Stimulated activated CD8-positive, alpha-beta memory T cell treated with anti-CD3 and anti-CD28 coated beads, Interleukin-7, amount 100 ng/mL, for 1 hour (primary cell): ENCODE data around the gene IGSF21.

Experiments
- DNase-seq, 2 donors: peaks; one replicate each; pipeline ENCODE4 v3.0.0-alpha.2; 2020; ENCODE audit warnings: low read depth in 2 of 2

The IGSF21 gene

DNA sequence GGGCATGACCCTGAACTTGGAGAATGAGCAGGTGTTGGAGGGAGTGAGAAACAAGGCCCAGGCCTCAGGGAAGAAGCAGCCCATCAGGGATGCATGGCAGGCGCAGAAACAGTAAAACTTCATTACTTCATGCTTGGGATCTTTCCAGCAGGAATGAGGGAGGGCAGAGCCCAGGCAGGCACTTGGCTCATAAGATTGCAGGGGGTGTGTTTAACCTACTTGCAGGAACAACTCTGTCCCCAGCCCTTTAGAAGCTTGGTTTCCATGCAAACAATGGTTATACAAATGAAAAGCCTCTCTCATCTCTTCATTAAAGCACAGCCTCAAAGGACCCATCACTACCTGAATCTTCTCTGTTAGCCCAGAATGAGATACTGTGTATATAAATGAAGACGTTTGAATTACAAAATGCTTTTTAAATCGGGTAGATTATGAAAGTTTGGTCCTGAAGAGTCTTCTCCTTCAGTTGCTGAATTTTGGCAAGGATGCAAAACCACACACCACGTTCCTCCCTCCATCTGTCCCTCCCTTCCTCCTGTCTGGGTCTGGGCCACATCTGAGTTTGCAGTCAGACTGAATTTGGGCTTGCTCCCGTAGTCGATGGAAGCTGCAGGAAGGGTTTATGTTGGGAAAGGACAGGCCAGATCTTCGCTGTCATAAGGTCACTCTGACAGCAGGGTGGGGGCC lies 218.8 kb downstream of the IGSF21 start:
- DNase-seq: no peak

DNA sequence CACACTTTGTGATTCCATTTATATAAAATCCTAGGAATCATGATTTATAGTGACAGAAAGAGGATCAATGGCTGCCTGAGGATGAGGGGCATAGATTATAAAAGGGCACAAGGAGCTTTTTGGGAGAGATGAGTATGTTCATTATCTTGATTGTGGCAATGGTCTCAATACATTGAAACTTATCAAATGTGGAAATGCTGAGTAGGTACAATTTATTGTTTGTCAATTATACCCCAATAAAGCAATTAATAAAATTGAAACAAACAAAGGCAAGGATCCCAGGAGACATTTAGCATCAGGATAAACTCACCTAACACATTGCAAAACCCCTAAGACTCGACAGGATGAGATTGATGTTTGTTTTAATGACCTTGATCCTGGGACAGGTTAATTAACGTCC lies 220.1 kb downstream of the IGSF21 start:
- DNase-seq: no peak

DNA sequence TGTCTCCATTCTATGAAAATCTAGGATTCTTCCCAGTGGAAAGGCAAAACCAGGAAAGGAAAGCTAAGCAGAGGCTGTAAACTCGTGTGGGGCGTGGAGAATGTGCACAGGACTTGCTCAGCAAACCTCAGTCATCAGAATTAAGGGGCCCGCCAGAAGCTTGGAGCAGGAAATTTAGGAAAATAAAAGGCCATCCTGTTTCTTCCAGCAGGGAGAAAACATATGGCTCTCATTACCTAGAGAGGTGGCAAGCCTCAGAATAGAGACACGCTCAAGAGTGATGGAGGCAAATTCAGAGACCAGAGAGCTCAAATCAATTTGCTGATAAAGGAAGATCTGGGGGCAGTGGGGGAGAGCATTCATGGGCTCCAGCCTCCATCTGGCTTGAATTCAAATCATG lies 221.2 kb downstream of the IGSF21 start:
- DNase-seq: no peak

DNA sequence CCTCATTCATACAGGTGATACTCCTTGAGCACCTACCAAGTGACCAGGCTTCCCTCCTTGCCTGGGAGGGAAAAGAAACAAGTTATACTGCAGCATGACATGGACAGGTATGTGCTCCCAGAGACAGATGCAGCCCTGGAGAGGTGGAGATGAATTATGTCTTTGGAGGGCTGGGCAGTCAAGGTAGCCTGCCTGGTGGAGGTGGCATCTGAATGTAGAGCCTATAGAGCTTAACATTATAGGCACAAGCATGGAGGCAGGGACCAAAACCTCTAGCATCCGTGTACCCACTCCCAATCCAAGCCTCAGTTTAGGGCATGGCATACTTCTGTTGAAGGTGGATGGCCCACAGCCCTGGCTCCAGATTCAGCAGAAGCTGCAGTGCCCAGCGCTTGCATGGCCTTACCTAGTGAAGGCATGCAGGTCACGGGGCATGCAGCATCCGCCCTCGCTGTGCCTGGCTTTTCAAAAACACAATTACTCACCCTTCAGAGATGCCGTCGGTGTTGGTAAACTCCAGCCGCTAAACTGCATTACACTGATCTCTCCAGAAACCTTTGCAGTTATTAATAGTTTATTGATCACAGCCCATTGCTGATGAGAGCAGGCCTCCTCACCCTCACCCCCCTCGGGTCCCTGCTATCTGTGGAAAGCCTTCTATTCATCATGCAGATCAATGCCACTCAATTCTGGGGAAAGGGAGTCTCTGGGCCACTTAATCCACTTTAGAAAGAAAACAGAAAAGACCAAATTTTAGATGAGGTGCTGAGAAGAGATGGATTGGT lies 222.1 kb downstream of the IGSF21 start:
- DNase-seq: no peak

DNA sequence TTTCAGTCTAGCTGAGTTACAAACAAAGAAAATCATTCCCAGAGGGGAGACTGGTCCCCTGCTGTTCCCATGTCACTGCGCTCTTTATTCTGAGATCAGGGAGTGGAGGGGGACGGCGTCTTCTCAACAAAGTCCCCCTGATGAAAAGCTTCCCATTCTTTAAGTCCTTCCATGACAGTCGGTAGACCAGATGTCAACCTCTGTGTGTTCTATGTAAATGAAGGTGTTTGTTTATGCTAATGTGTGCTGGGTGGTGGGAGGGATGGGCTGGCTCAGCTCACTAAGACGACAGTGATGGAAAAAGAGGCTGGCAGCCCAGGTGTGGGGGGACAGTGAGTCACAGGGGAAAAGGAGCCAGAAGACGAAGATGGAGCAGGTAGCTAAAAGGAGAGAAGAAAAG lies 225.0 kb downstream of the IGSF21 start:
- DNase-seq: no peak

DNA sequence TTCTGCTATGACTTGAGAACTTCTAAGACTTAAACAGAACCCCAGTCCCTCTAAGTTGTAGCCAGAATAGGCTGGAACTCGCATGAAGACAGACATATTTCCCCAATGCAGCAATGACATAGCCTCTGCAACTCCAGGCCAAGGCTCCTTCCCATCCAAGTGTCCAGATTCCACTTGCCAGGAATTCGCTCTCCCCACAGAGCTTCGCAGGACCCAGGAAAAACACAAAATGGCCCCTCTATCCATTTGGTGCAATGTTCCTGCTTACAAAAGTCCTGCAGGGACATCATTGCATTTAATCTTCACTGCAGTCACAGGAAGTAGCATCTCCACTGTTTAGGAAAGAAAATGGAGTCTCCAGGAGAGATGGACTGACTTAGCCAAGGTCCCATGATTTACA lies 225.6 kb downstream of the IGSF21 start:
- no peak for DNase-seq

DNA sequence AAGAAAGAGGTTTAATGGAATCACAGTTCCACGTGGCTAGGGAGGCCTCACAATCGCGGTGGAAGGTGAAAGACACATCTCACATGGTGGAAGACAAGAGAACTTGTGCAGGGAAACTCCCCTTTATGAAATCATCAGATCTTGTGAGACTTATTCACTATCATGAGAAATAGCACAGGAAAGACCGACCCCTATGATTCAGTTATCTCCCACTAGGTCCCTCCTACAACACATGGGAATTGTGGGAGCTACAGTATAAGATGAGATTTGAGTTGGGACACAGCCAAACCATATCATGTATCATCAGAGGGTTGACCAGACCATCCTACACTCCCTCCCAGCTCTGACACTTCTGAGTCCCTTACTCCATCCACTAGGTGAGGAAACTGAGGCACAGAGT lies 229.2 kb downstream of the IGSF21 start:
- DNase-seq: no peak

DNA sequence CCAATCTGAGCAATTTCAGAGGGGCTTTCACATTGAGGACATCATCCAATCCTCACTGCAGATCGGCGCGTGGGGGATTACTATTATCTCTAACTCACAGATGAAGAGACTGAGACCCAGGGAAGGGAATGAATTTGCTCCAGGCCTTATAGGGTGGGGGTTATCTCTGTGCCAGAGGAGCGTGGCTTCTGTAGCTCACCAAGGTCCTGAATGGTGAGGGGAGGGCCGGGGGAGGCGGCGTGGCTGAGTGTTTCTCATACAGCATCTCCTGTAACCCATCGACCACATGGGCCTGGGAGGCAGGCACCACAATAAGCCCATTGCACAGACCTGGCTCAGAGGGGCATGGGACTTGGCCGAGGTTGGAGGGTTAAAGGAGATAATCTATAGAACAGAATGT lies 230.2 kb downstream of the IGSF21 start:
- DNase-seq: no peak

DNA sequence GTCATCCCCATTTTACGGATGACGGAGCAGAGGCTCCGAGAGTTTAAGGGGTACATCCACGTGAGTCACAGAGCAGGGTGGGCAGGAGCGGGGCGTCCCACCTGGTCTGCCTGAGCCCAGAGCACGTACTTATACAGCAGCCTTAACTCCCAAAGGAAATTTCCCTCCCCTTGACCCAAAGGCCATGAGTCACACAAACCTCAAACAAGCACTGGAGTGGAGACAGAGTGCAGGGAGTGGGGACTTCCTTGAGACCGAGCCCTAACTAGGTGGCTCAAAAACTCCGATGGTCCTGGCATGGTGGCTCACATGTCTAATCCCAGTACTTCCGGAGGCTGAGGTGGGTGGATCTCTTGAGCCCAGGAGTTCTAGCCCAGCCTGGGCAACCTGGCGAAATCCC lies 231.6 kb downstream of the IGSF21 start:
- DNase-seq: no peak

DNA sequence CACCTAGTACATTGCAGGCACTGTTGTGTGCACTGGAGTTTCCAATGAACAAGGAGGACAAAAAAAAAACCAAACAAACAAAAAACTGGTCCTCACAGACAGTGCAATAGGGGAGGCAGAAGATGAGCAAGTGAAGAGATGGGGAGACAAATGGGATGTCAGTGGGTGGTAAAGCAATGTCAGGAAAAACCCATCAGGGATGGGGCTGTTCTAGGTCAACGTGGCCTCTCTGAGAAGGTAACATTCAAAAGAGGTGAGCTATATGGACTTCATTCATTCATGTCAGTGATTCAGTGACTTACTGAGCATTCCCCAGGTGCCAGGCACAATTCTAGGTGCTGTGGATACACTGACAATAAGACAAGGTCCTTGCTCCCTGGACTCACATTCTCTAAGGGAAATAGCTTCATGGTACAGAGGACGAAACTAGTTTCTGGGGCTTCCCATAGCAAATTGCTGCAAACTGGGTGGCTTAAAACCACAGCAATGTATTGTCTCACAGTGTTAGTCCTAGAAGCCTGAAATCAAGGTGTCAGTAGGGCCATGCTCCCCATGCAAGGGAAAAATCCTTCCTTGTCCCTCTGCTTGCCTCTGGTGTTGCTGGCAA lies 232.7 kb downstream of the IGSF21 start:
- DNase-seq: no peak

DNA sequence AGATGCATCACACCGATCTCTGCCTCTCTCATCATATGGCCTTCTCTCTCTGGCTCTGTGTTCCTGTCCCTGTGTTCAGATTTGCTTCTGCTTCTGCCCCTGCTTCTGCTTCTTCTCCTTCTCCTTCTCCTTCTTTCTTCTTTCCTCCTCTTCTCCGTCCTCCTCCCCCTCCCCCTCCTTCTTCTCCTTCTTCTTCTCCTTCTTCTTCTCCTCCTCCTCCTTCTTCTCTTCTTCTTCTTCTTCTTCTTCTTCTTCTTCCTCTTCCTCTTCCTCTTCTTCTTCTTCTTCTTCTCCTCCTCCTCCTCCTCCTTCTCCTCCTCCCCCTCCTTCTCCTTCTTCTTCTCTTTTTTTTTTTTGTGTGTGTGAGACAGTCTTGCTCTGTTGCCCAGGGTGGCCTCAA lies 233.2 kb downstream of the IGSF21 start:
- no peak for DNase-seq

DNA sequence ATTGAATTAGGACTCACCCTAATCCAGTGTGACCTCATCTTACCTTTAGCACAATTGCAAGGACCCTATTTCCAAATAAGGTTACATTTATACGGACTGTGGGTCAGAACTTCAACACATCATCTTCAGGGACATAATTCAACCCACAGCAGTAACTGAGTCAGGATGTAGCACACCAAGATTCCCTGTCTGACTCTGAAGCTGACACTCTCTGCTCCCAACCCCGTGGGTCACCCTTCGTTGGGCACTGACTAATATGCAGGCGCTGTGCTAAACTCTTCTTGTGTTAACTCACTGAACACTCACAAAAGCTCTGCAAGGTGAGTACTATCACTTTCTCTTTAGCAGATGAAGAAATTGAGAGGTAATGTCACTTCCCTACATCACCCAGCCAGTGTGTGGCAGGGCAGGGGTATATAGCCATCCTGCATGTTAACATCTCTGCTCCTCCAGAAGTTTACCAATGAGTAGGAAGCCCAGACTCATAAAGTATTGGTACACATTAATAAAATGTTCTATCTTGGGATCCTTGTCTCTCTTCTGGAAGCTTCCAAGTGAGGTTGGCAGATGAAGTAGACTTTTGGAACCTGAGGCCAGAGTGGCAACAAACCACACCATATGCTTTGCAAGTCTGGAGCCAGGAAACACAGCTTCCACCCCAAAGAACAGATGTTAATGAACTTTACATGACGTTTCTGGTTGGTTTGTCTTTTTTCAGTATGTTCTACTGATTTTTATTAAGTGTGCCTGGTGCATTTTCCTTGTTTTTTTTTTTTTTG lies 233.9 kb downstream of the IGSF21 start:
- no peak for DNase-seq

DNA sequence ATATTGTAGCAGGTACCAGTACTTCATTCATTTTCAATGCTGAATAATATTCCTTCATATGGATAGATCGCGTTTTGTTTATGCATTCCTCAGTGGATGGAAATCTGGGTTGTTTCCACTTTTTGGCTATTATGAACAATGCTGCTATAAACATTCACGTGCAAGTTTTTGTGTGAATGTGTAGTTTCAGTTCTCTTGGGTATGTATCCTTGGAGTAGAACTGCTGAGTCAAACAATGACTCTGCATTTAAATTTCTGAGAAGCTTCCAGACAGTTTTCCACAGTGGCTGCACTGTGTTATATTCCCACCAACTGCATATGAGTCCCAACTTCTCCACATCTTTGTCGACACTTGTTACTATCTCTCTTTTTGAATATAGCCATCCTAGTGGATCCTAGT lies 235.1 kb downstream of the IGSF21 start:
- no peak for DNase-seq

DNA sequence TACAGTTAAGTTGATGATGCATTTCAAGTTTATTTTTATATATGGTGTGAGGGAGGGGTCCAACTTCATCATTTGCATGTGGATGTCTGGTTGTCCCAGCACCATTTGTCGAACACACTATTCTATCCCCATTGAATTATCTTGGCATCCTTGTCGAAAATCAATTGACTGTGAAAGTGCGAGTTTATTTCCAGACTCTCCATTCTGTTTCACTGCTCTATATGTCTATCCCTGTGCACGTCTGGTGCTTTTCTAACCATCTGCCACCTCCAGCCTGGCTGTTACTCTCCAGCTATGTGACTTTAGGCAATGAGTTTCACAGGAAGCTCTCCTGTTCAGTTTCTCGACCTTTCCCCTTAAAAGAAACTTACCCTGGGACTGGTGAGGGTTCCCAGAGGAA lies 236.0 kb downstream of the IGSF21 start:
- DNase-seq: no peak

DNA sequence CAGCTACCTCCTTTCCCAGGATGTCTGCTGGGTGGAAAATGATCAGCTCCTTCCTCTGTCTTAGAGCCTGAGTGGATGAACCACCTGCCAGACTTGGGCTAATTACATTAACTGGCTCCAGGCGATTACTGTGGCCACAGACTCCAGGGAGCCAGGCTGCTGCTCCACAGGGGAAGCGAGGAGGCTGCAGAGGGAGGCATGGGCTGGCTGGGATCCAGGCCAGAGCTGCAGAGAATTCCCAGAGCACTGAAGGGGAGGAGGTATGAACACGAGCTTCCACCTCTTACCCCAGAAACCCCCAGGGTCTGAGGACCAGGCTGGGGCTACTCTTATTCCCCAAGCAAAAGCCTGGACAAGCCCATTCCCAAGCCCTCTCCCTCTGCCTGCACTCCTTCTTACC lies 237.2 kb downstream of the IGSF21 start:
- DNase-seq: no peak

DNA sequence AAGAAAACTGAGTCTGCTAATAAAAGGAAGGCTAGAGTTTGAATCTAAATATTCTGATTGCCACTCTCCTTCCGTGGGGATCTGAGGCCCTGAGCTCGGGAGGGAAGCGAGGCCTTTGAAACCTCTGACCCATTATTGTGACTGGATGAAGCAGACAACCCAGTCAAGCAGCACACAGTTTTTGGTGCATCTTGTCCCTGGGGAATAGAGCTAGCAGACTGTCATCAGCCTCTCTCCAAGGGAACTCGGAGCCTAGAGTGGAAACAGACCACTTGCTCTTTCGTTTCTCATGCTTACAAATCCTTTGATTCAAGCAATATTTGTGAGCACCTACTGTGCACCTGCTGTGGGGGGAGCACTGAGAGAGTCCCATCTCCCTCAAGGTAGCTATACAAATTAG lies 240.0 kb downstream of the IGSF21 start:
- no peak for DNase-seq

DNA sequence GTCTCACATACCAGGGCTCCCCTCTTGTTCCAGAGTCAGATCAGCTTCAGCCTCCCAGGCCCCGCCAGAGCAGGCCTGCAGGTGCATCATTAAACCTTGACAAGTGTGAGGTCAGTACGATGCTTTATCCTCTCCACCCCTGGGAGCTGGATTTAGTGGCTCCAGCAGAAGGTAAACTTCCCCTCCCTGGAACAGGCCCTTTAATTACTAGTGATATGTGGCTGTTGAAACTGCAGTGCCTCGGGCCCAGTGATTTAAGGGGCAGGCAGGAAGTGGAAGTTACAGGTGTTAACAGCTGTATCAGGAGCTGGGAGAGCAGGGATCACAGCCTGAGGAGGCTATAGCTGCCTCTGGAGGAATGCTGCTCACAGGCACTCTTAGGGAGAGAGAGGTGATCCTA lies 240.8 kb downstream of the IGSF21 start:
- no peak for DNase-seq

DNA sequence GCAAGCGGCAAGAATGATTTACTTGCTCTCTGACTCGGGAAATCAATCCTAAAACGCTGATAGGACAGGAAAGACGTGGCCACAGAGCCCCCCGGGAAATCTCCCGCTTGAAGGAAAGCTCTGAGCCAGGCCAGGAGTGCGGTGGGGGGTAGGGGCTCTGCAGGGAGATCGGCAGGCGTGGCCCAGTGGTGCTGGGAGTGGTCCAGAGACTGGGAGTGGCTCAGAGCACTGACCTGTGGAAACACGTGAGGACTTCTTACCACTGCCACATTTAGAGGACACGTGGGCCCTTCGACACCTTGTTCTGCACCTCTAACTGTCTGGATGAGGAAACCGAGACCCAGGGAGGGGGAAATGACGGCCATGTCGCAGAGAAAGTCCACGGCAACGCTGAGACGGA lies 243.1 kb downstream of the IGSF21 start:
- no peak for DNase-seq

DNA sequence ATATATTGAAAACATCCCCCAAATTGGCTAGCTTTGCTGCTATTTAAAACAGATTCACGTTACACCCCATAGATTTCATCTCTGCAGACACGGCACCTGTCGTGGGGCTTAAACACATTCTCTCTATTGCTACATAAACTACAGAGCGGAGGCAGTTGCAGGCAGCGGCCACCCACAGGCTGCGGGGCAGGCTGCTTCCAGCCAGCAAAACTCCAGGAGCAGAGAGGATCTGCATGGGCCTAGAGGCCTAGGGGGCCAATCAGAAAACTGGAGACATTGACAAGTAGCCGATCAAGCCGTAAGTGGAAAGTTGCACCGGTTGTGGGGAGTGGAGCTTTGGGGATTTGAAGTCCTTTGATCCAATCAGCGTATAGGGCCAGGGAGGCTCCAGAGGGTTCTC lies 244.1 kb downstream of the IGSF21 start:
- DNase-seq: no peak

DNA sequence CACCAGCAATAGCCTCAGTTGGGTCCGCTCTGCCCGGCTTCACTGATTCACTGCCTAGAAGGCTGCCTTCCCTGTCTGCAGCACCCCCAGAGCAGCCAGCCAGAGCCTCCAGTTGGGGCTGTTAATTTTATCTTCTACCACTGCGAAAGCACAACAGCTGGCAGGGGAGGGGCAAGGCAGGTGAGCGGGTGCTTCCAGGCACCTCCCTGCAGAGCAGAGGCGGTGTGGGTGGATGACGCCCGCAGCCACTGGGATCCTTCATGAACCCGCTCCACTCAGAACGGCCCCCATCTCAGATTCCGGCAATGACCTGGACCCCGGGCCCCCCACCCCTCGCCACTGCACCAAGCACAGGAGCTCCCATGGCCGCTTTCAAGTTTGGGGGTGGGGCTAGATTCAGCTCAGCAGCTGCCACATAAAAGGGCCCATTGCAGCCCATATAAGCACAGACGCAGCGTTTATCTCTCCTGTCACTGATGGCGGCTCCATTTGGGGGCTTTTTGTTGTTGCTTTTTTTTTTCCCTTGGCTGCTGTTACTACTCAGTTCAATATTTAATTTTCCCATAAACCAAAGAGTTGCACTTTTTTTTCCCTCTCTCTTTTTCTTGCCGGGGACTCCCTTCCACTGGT lies 245.2 kb downstream of the IGSF21 start:
- DNase-seq: no peak

DNA sequence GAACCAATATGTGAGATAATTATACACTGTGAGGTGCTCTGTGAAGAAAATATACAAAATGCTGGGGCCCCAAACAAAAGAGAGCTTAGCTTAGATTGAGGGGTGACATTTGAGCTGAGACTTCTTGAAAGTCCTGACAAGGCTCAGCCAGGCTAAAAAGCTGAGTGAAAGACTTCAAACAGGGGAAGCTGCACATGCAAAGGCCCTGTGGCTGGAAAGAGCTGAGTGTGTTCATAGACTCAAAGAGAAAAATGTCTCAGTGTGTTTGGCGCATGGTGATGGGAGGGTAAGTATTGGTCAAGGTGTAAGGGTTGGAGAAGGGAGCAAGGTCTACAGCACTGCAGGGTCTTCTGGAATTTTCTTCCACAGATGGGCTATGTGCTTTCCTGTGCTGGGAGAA lies 245.9 kb downstream of the IGSF21 start:
- no peak for DNase-seq

DNA sequence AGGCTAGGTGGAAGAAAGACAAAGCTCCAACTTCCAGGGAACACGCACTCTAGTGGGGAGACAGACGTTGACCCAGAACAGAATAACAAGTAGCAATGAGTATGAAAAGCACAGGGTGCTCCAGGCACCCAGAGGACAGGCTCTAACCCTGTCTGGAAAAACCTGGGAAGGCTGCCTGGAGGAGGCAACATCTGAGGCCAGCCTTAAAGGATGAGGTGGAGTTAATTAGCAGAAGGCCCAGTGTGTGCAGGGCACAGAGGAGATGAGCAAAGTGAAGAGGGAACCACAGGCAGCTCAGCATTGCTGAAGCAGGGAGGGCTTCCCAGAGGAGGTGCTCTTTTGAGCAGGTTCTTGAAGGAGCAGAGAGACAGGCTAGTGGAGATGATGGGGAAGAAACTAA lies 246.4 kb downstream of the IGSF21 start:
- no peak for DNase-seq
